OCI-LY7 (cell line): ENCODE results near the gene LPAR1. TPM values are rescaled to one million over a fixed set of nuclear protein-coding genes. Genes with fewer than 3 reads are reported as not detected.

Source experiments
- BruUV-seq: library from RNA; stranded (reverse); fragments of 400-500 nt; replicated peaks from 2 replicates; lab custom pipeline; 2021; lab: Mats Ljungman, UMichigan
- CTCF ChIA-PET: fragments of 300-600 bp; sonication (Branson Sonifier 250); formaldehyde crosslinking; loops from one replicate; lab custom pipeline; 2022; ENCODE audit warnings: antibody characterized with exemption; ENCODE audit not compliant: unreplicated experiment; lab: Charles Lee
- POLR2A ChIA-PET: fragments of 300-600 bp; sonication (Branson Sonifier 250); formaldehyde crosslinking; loops from one replicate; lab custom pipeline; 2022; ENCODE audit warnings: antibody characterized with exemption; lab: Charles Lee
- DNase-seq: peaks from one replicate; pipeline ENCODE4 v3.0.0-alpha.2; 2015; ENCODE audit warnings: low spot score
- H2AFZ ChIP-seq: fragments of 200-600 bp; sonication (generic), shearing (Covaris generic); 2 replicates; pipeline ENCODE4 v1.6.1; 2014; ENCODE audit warnings: mild to moderate bottlenecking, antibody characterized with exemption, low read length, moderate library complexity
- H3K27ac ChIP-seq: fragments of 200-600 bp; sonication (generic); 2 replicates; pipeline ENCODE4 v1.5.1; 2014; ENCODE audit warnings: mixed run types, low read depth, mild to moderate bottlenecking, moderate library complexity, low read length, inconsistent platforms; ENCODE audit not compliant: poor library complexity, severe bottlenecking
- H3K36me3 ChIP-seq: fragments of 200-600 bp; sonication (generic); 2 replicates; pipeline ENCODE4 v1.6.1; 2014; ENCODE audit warnings: mild to moderate bottlenecking, antibody characterized with exemption, low read length, moderate library complexity, mixed read lengths; ENCODE audit not compliant: insufficient read depth
- H3K4me1 ChIP-seq: fragments of 200-600 bp; sonication (generic); 2 replicates; pipeline ENCODE4 v1.5.1; 2014; ENCODE audit warnings: mild to moderate bottlenecking, low read length; ENCODE audit not compliant: insufficient read depth, poor library complexity, severe bottlenecking
- H3K4me2 ChIP-seq: fragments of 200-600 bp; sonication (generic); 2 replicates; pipeline ENCODE4 v1.6.1; 2014; ENCODE audit warnings: mild to moderate bottlenecking, low read length
- H3K4me3 ChIP-seq: fragments of 200-600 bp; sonication (generic); 2 replicates; pipeline ENCODE4 v1.5.1; 2014; ENCODE audit warnings: mild to moderate bottlenecking, low read depth, low read length; ENCODE audit not compliant: poor library complexity, severe bottlenecking
- H3K79me2 ChIP-seq: fragments of 200-600 bp; sonication (generic); 2 replicates; pipeline ENCODE4 v1.6.1; 2016; ENCODE audit warnings: low read depth, mild to moderate bottlenecking, low read length, moderate library complexity, mixed read lengths; ENCODE audit not compliant: insufficient read depth
- H3K9me2 ChIP-seq: fragments of 200-600 bp; sonication (generic); 2 replicates; pipeline ENCODE4 v1.6.1; 2016; ENCODE audit warnings: mild to moderate bottlenecking, low read length, mixed read lengths; ENCODE audit not compliant: insufficient read depth
- H3K9me3 ChIP-seq: fragments of 200-600 bp; sonication (generic); 2 replicates; pipeline ENCODE4 v1.6.1; 2014; ENCODE audit warnings: mild to moderate bottlenecking, mixed run types, low read length, mixed read lengths
- H4K20me1 ChIP-seq: fragments of 200-600 bp; sonication (generic); 2 replicates; pipeline ENCODE4 v1.6.1; 2014; ENCODE audit warnings: mild to moderate bottlenecking, antibody characterized with exemption, low read length, moderate library complexity, mixed read lengths; ENCODE audit not compliant: insufficient read depth
- EZH2phosphoT487 ChIP-seq: fragments of 200-600 bp; sonication (generic); IDR thresholded peaks from 2 replicates; pipeline ENCODE4 v1.6.1; 2018; ENCODE audit warnings: low read depth, borderline replicate concordance, mild to moderate bottlenecking, mixed run types, antibody characterized with exemption, low read length, moderate library complexity, mixed read lengths
- intact Hi-C: fragments of 100-400 bp; cut with micrococcal nuclease; formaldehyde crosslinking; loops from one replicate; pipeline ENCODE4 v1.10.0; 2022; ENCODE audit not compliant: unreplicated experiment
- total RNA-seq, 2 experiments: library from RNA; depleted of rRNA in 1 of 2; stranded (reverse); fragments of >200 nt in 1 of 2; shearing (Covaris generic) in 1 of 2; gene quantifications; 2 replicates each; pipeline ENCODE4 v1.2.3, GENCODE V29; 2014 to 2022
- TF ChIP-seq, protein P1 (sequence below): fragments of 200-600 bp; sonication (generic); conservative IDR thresholded peaks from 2 replicates; pipeline ENCODE4 v1.5.1; 2014; ENCODE audit warnings: mild to moderate bottlenecking, antibody characterized with exemption, low read length, moderate library complexity, mixed read lengths

Gene LPAR1
- total RNA-seq, 2 experiments from 2014 or later = not detected

DNA sequence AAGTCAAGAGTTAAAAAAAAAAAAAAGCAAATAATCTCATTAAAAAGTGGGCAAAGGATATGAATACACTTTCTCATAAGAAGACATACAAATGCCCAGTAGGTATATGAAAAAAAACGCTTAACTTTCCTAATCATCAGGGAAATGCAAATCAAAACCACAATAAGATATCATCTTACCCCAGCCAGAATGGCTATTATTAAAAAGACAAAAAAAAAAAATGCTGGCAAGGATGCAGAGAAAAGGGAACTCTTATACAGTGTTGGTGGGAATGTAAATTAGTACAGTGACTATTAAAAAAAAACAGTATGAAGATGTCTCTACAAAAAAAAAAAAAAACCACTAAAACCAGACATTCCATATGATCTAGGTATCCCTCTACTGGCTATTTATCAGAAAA lies 79.4 kb downstream of the LPAR1 start:
- Histone ChIP-seq H3K9me3 (no peaks in the 10 kb centered on the region), H3K36me3 (no peaks in the 10 kb centered on the region), H3K4me1 (no peaks in the 10 kb centered on the region), H3K27ac (no peak overlapping the region), H3K79me2 (no peaks in the 10 kb centered on the region), H4K20me1 (no peaks in the 10 kb centered on the region), H3K4me3 (no peak overlapping the region), H3K4me2 (no peak overlapping the region), H3K9me2 (no peaks in the 10 kb centered on the region), H2AFZ (no peak overlapping the region)
- TF ChIP-seq, protein P1, sequence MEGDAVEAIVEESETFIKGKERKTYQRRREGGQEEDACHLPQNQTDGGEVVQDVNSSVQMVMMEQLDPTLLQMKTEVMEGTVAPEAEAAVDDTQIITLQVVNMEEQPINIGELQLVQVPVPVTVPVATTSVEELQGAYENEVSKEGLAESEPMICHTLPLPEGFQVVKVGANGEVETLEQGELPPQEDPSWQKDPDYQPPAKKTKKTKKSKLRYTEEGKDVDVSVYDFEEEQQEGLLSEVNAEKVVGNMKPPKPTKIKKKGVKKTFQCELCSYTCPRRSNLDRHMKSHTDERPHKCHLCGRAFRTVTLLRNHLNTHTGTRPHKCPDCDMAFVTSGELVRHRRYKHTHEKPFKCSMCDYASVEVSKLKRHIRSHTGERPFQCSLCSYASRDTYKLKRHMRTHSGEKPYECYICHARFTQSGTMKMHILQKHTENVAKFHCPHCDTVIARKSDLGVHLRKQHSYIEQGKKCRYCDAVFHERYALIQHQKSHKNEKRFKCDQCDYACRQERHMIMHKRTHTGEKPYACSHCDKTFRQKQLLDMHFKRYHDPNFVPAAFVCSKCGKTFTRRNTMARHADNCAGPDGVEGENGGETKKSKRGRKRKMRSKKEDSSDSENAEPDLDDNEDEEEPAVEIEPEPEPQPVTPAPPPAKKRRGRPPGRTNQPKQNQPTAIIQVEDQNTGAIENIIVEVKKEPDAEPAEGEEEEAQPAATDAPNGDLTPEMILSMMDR = no peak
- no peak for TF ChIP-seq EZH2phosphoT487
- ChIA-PET CTCF (no interaction called here), POLR2A (no interaction called here)
- no TSS peak for BruUV-seq
- no peak for DNase-seq
- intact Hi-C loops = loop anchor here (10.0 kb wide), 1 partner anchor 64 kb away; no protein-coding TSS in a partner anchor

DNA sequence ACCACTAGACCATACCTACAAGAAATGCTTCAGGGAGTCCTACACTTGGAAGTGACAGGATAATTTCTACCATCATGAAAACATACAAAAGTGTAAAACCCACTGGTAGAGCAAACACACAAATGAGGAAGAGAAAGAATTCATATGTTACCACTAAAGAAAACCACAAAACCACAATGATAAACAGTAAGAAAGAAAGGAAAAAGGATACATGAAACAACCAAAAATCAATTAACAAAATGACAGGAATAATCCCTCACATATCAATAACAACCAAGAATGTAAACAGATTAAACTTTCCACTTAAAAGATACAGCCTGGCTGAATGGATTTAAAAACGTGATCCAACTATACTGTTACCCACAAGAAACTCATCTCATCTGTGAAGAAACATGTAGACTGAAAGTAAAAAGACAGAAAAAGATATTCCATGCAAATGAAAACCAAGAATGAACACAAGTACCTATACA lies 83.4 kb downstream of the LPAR1 start:
- H4K20me1 ChIP-seq = no peaks in the 10 kb centered on the region
- H2AFZ ChIP-seq = no peak overlapping the region
- no peaks in the 10 kb centered on the region for H3K36me3 ChIP-seq
- BruUV-seq = no TSS peak
- ChIA-PET POLR2A (no interaction called here), CTCF (no interaction called here)
- no peak overlapping the region for H3K4me2 ChIP-seq
- H3K27ac ChIP-seq = no peak overlapping the region
- DNase-seq = no peak
- intact Hi-C loops = loop anchor here (10.0 kb wide), 1 partner anchor 60 kb away; no protein-coding TSS in a partner anchor
- no peaks in the 10 kb centered on the region for H3K79me2 ChIP-seq
- H3K4me1 ChIP-seq = no peaks in the 10 kb centered on the region
- no peaks in the 10 kb centered on the region for H3K9me2 ChIP-seq
- H3K9me3 ChIP-seq = no peaks in the 10 kb centered on the region
- TF ChIP-seq, protein P1 = no peak
- TF ChIP-seq EZH2phosphoT487 = no peak
- no peak overlapping the region for H3K4me3 ChIP-seq

DNA sequence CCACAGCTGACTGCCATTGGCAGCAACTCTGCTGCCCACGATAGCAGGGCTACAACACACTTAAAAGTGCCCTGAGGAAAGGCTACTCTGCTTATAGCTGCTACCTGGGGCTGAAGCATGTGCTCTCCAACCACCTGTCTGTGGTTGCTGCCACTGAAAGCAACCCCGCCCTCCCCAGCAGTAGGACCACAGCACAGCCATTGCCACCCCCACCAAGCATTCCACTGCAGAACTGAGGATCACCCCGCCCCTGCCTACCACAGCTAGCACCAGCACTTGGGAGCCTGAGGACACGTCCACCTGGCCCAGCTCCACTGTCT lies 85.8 kb downstream of the LPAR1 start:
- H4K20me1 ChIP-seq = no peaks in the 10 kb centered on the region
- intact Hi-C loops = loop anchor here (10.0 kb wide), 1 partner anchor 58 kb away; no protein-coding TSS in a partner anchor
- BruUV-seq = no TSS peak
- no peaks in the 10 kb centered on the region for H3K9me2 ChIP-seq
- H3K36me3 ChIP-seq = no peaks in the 10 kb centered on the region
- H3K4me2 ChIP-seq = no peak overlapping the region
- ChIA-PET POLR2A (interaction anchor here (0.7 kb wide), 1 partner anchor 454 kb away, joined by 4 read pairs; no protein-coding TSS in a partner anchor), CTCF (no interaction called here)
- no peaks in the 10 kb centered on the region for H3K9me3 ChIP-seq
- no peaks in the 10 kb centered on the region for H3K79me2 ChIP-seq
- no peaks in the 10 kb centered on the region for H3K4me1 ChIP-seq
- no peak overlapping the region for H3K4me3 ChIP-seq
- no peak for DNase-seq
- no peak overlapping the region for H2AFZ ChIP-seq
- TF ChIP-seq, protein P1 = no peak
- TF ChIP-seq EZH2phosphoT487 = no peak
- no peak overlapping the region for H3K27ac ChIP-seq
